Stimulated activated naive CD8-positive, alpha-beta T cell treated with anti-CD3 and anti-CD28 coated beads, Interleukin-15, Interleukin-2, amounts not matched to agents 100 ng/mL and 50 ng/mL, for 24 hours (primary cell): ENCODE measurements around the gene TTC19.

Experiments
- H3K27ac Mint-ChIP-seq: one replicate; pipeline ENCODE4 v1.8.0; 2021; ENCODE audit warnings: mild to moderate bottlenecking, mixed read lengths
- H3K27me3 Mint-ChIP-seq: one replicate; pipeline ENCODE4 v1.8.0; 2021; ENCODE audit warnings: mixed read lengths
- H3K36me3 Mint-ChIP-seq: one replicate; pipeline ENCODE4 v1.8.0; 2021; ENCODE audit warnings: low read depth, mixed read lengths
- H3K4me1 Mint-ChIP-seq: one replicate; pipeline ENCODE4 v1.8.0; 2021; ENCODE audit warnings: low read depth, mixed read lengths
- H3K4me3 Mint-ChIP-seq: one replicate; pipeline ENCODE4 v1.8.0; 2021; ENCODE audit warnings: mild to moderate bottlenecking, mixed read lengths
- H3K9me3 Mint-ChIP-seq: one replicate; pipeline ENCODE4 v1.8.0; 2021; ENCODE audit warnings: mixed read lengths

Gene TTC19

GRCh38 chr17:15999974-16000827, 577 bp downstream of the TTC19 start:
- peak overlapping the region; percentile 98 for H3K27ac Mint-ChIP-seq
- H3K27me3 Mint-ChIP-seq = no peaks in the 10 kb centered on the region
- peak overlapping the region; percentile 99 for H3K4me3 Mint-ChIP-seq
- H3K4me1 Mint-ChIP-seq = peaks cover 42% of the 10 kb centered on the region
- H3K9me3 Mint-ChIP-seq = no peaks in the 10 kb centered on the region
- peaks cover 51% of the 10 kb centered on the region for H3K36me3 Mint-ChIP-seq

- Mint-ChIP-seq H3K9me3 (no peaks in the 10 kb centered on the region), H3K4me1 (peaks cover 39% of the 10 kb centered on the region), H3K36me3 (peaks cover 62% of the 10 kb centered on the region)
Measured at GRCh38 chr17:16001226-16001897, 1.7 kb downstream of the TTC19 start.

GRCh38 chr17:16002708-16003260, 3.2 kb downstream of the TTC19 start:
- Mint-ChIP-seq H3K4me1 (peaks cover 39% of the 10 kb centered on the region), H3K36me3 (peaks cover 72% of the 10 kb centered on the region), H3K27ac (no peak overlapping the region), H3K9me3 (no peaks in the 10 kb centered on the region), H3K27me3 (no peaks in the 10 kb centered on the region), H3K4me3 (no peak overlapping the region)

More at GRCh38 chr17:16001226-16001897, 1.7 kb downstream of the TTC19 start:
- Mint-ChIP-seq H3K27ac (peak overlapping the region; percentile 98), H3K27me3 (no peaks in the 10 kb centered on the region), H3K4me3 (peak overlapping the region; percentile 99)

GRCh38 chr17:16003841-16004240, 4.2 kb downstream of the TTC19 start:
- Mint-ChIP-seq H3K36me3 (peaks cover 82% of the 10 kb centered on the region), H3K4me1 (peaks cover 36% of the 10 kb centered on the region), H3K27me3 (no peaks in the 10 kb centered on the region), H3K4me3 (no peak overlapping the region), H3K9me3 (no peaks in the 10 kb centered on the region), H3K27ac (no peak overlapping the region)

- H3K27ac Mint-ChIP-seq = no peak overlapping the region
- no peaks in the 10 kb centered on the region for H3K9me3 Mint-ChIP-seq
- no peak overlapping the region for H3K4me3 Mint-ChIP-seq
- H3K4me1 Mint-ChIP-seq = peaks cover 28% of the 10 kb centered on the region
- peaks cover 85% of the 10 kb centered on the region for H3K36me3 Mint-ChIP-seq
- no peaks in the 10 kb centered on the region for H3K27me3 Mint-ChIP-seq
Measured at GRCh38 chr17:16005636-16006035, 6.0 kb downstream of the TTC19 start.

GRCh38 chr17:16007439-16007838, 7.8 kb downstream of the TTC19 start:
- Mint-ChIP-seq H3K4me1 (peaks cover 13% of the 10 kb centered on the region), H3K27ac (no peak overlapping the region), H3K9me3 (no peaks in the 10 kb centered on the region), H3K36me3 (peaks cover 84% of the 10 kb centered on the region), H3K4me3 (no peak overlapping the region), H3K27me3 (no peaks in the 10 kb centered on the region)

- H3K27me3 Mint-ChIP-seq = no peaks in the 10 kb centered on the region
- H3K27ac Mint-ChIP-seq = no peak overlapping the region
- H3K4me1 Mint-ChIP-seq = peaks cover 6% of the 10 kb centered on the region
- H3K4me3 Mint-ChIP-seq = no peak overlapping the region
- H3K36me3 Mint-ChIP-seq = peaks cover 69% of the 10 kb centered on the region
- no peaks in the 10 kb centered on the region for H3K9me3 Mint-ChIP-seq
Measured at GRCh38 chr17:16013943-16014407, 14.4 kb downstream of the TTC19 start.

- H3K9me3 Mint-ChIP-seq = no peaks in the 10 kb centered on the region
- H3K27ac Mint-ChIP-seq = no peak overlapping the region
- peaks cover 59% of the 10 kb centered on the region for H3K36me3 Mint-ChIP-seq
Measured at GRCh38 chr17:16019347-16019746, 19.7 kb downstream of the TTC19 start.

GRCh38 chr17:16023881-16024280, 24.3 kb downstream of the TTC19 start:
- H3K36me3 Mint-ChIP-seq = peaks cover 74% of the 10 kb centered on the region
- H3K9me3 Mint-ChIP-seq = no peaks in the 10 kb centered on the region
- no peak overlapping the region for H3K4me3 Mint-ChIP-seq
- no peak overlapping the region for H3K27ac Mint-ChIP-seq
- no peaks in the 10 kb centered on the region for H3K27me3 Mint-ChIP-seq
- H3K4me1 Mint-ChIP-seq = peaks cover 36% of the 10 kb centered on the region

More at GRCh38 chr17:16019347-16019746, 19.7 kb downstream of the TTC19 start:
- H3K4me3 Mint-ChIP-seq = no peak overlapping the region
- no peaks in the 10 kb centered on the region for H3K27me3 Mint-ChIP-seq
- peaks cover 7% of the 10 kb centered on the region for H3K4me1 Mint-ChIP-seq

- Mint-ChIP-seq H3K4me1 (peaks cover 49% of the 10 kb centered on the region), H3K27ac (no peak overlapping the region), H3K4me3 (no peak overlapping the region), H3K27me3 (no peaks in the 10 kb centered on the region), H3K9me3 (no peaks in the 10 kb centered on the region), H3K36me3 (peaks cover 85% of the 10 kb centered on the region)
Measured at GRCh38 chr17:16025202-16025601, 25.6 kb downstream of the TTC19 start.

GRCh38 chr17:16026895-16027294, 27.3 kb downstream of the TTC19 start:
- Mint-ChIP-seq H3K27me3 (no peaks in the 10 kb centered on the region), H3K36me3 (peaks cover 94% of the 10 kb centered on the region), H3K4me3 (peak overlapping the region; percentile 79), H3K9me3 (no peaks in the 10 kb centered on the region), H3K27ac (peak overlapping the region; percentile 97), H3K4me1 (peaks cover 43% of the 10 kb centered on the region)

- peak overlapping the region; percentile 97 for H3K27ac Mint-ChIP-seq
- peak overlapping the region; percentile 79 for H3K4me3 Mint-ChIP-seq
- no peaks in the 10 kb centered on the region for H3K27me3 Mint-ChIP-seq
- H3K9me3 Mint-ChIP-seq = no peaks in the 10 kb centered on the region
- H3K36me3 Mint-ChIP-seq = peaks cover 96% of the 10 kb centered on the region
- peaks cover 42% of the 10 kb centered on the region for H3K4me1 Mint-ChIP-seq
Measured at GRCh38 chr17:16027708-16028584, 28.3 kb downstream of the TTC19 start.

- H3K4me3 Mint-ChIP-seq = no peak overlapping the region
- peaks cover 95% of the 10 kb centered on the region for H3K36me3 Mint-ChIP-seq
- H3K27me3 Mint-ChIP-seq = no peaks in the 10 kb centered on the region
- peaks cover 20% of the 10 kb centered on the region for H3K4me1 Mint-ChIP-seq
- peak overlapping the region; percentile 69 for H3K27ac Mint-ChIP-seq
- H3K9me3 Mint-ChIP-seq = no peaks in the 10 kb centered on the region
Measured at GRCh38 chr17:16033729-16034349, 34.2 kb downstream of the TTC19 start.

GRCh38 chr17:16036261-16036660, 36.6 kb downstream of the TTC19 start:
- Mint-ChIP-seq H3K36me3 (peaks cover 90% of the 10 kb centered on the region), H3K4me3 (no peak overlapping the region), H3K9me3 (no peaks in the 10 kb centered on the region), H3K27me3 (no peaks in the 10 kb centered on the region), H3K27ac (peak overlapping the region; percentile 30), H3K4me1 (peaks cover 6% of the 10 kb centered on the region)
